HG03196 (cell line): Measurements from ENCODE around the gene ADORA2A.

Experiments used
- ATAC-seq: cut with Tn5 transposase; IDR thresholded peaks from one replicate; pipeline ENCODE4 v1.9.1; 2021; ENCODE audit not compliant: unreplicated experiment

Gene ADORA2A

GRCh38 chr22:24445481-24446259 is 18.3 kb downstream of the ADORA2A start:
- no peak for ATAC-seq

- ATAC-seq = no peak
Measured at GRCh38 chr22:24446260-24446611, 18.8 kb downstream of the ADORA2A start.

GRCh38 chr22:24450610-24451009 is 23.2 kb downstream of the ADORA2A start:
- no peak for ATAC-seq

GRCh38 chr22:24451162-24451561 is 23.8 kb downstream of the ADORA2A start:
- ATAC-seq = no peak

- no peak for ATAC-seq
Measured at GRCh38 chr22:24453853-24454252, 26.5 kb downstream of the ADORA2A start.

GRCh38 chr22:24455039-24455438 is 27.6 kb downstream of the ADORA2A start:
- ATAC-seq = no peak

- ATAC-seq = no peak
Measured at GRCh38 chr22:24455751-24456426, 28.5 kb downstream of the ADORA2A start.

GRCh38 chr22:24457894-24458420 is 30.6 kb downstream of the ADORA2A start:
- ATAC-seq = no peak

- no peak for ATAC-seq
Measured at GRCh38 chr22:24459911-24460310, 32.5 kb downstream of the ADORA2A start.

GRCh38 chr22:24460418-24461089 is 33.2 kb downstream of the ADORA2A start:
- ATAC-seq = no peak

- ATAC-seq = no peak
Measured at GRCh38 chr22:24463071-24463760, 35.8 kb downstream of the ADORA2A start.

- no peak for ATAC-seq
Measured at GRCh38 chr22:24465566-24465965, 38.2 kb downstream of the ADORA2A start.

GRCh38 chr22:24465975-24466374 is 38.6 kb downstream of the ADORA2A start:
- ATAC-seq = no peak

GRCh38 chr22:24466716-24467328 is 39.4 kb downstream of the ADORA2A start:
- no peak for ATAC-seq

- no peak for ATAC-seq
Measured at GRCh38 chr22:24467340-24467739, 39.9 kb downstream of the ADORA2A start.

- ATAC-seq = no peak
Measured at GRCh38 chr22:24471570-24471969, 44.2 kb downstream of the ADORA2A start.

GRCh38 chr22:24473284-24473683 is 45.9 kb downstream of the ADORA2A start:
- no peak for ATAC-seq

- ATAC-seq = no peak
Measured at GRCh38 chr22:24474221-24474620, 46.8 kb downstream of the ADORA2A start.

GRCh38 chr22:24474649-24475255 is 47.4 kb downstream of the ADORA2A start:
- no peak for ATAC-seq

GRCh38 chr22:24481641-24482040 is 54.2 kb downstream of the ADORA2A start:
- ATAC-seq = no peak
